Neuron (in vitro differentiated cells): ENCODE results near the gene CFAP92.

Source experiments
- H2AFZ ChIP-seq: one replicate; pipeline ENCODE4 v1.6.1; 2013; ENCODE audit warnings: low read depth, mild to moderate bottlenecking, inconsistent platforms, low read length, moderate library complexity
- H3K27me3 ChIP-seq: one replicate; pipeline ENCODE4 v1.6.1; 2013; ENCODE audit warnings: low read length; ENCODE audit not compliant: insufficient read depth
- H3K36me3 ChIP-seq: one replicate; pipeline ENCODE4 v1.6.1; 2013; ENCODE audit warnings: low read length; ENCODE audit not compliant: insufficient read depth
- H3K4me1 ChIP-seq: one replicate; pipeline ENCODE4 v1.6.1; 2013; ENCODE audit warnings: low read length; ENCODE audit not compliant: insufficient read depth
- H3K4me3 ChIP-seq: 2 replicates; pipeline ENCODE4 v1.5.1; 2013; ENCODE audit warnings: mild to moderate bottlenecking, low read length, moderate library complexity
- H3K9me3 ChIP-seq: one replicate; pipeline ENCODE4 v1.6.1; 2013; ENCODE audit warnings: low read length

Gene CFAP92

GRCh38 chr3:128975276-128975675 lies 18.6 kb downstream of the CFAP92 start:
- no peaks in the 10 kb centered on the region for H3K27me3 ChIP-seq
- no peaks in the 10 kb centered on the region for H3K9me3 ChIP-seq
- no peak overlapping the region for H2AFZ ChIP-seq
- no peaks in the 10 kb centered on the region for H3K4me1 ChIP-seq
- peaks cover 19% of the 10 kb centered on the region for H3K36me3 ChIP-seq
- H3K4me3 ChIP-seq, result no peak overlapping the region

GRCh38 chr3:128973988-128974564 lies 19.8 kb downstream of the CFAP92 start:
- Histone ChIP-seq H3K4me3 (no peak overlapping the region), H3K9me3 (no peaks in the 10 kb centered on the region), H3K4me1 (no peaks in the 10 kb centered on the region), H2AFZ (no peak overlapping the region), H3K27me3 (no peaks in the 10 kb centered on the region), H3K36me3 (peaks cover 19% of the 10 kb centered on the region)

- peaks cover 21% of the 10 kb centered on the region for H3K36me3 ChIP-seq
Measured at GRCh38 chr3:128971421-128972100, 22.3 kb downstream of the CFAP92 start.

GRCh38 chr3:128970740-128971047 lies 23.2 kb downstream of the CFAP92 start:
- peaks cover 20% of the 10 kb centered on the region for H3K36me3 ChIP-seq
- H3K9me3 ChIP-seq, result no peaks in the 10 kb centered on the region
- no peak overlapping the region for H2AFZ ChIP-seq
- no peak overlapping the region for H3K4me3 ChIP-seq
- no peaks in the 10 kb centered on the region for H3K27me3 ChIP-seq
- no peaks in the 10 kb centered on the region for H3K4me1 ChIP-seq

More at GRCh38 chr3:128971421-128972100, 22.3 kb downstream of the CFAP92 start:
- Histone ChIP-seq H3K4me3 (no peak overlapping the region), H3K4me1 (no peaks in the 10 kb centered on the region), H3K27me3 (no peaks in the 10 kb centered on the region), H3K9me3 (no peaks in the 10 kb centered on the region), H2AFZ (no peak overlapping the region)

GRCh38 chr3:128969993-128970739 lies 23.7 kb downstream of the CFAP92 start:
- Histone ChIP-seq H3K27me3 (no peaks in the 10 kb centered on the region), H3K4me3 (no peak overlapping the region), H2AFZ (no peak overlapping the region), H3K9me3 (no peaks in the 10 kb centered on the region), H3K36me3 (peaks cover 17% of the 10 kb centered on the region), H3K4me1 (no peaks in the 10 kb centered on the region)

GRCh38 chr3:128967748-128968355 lies 26.0 kb downstream of the CFAP92 start:
- Histone ChIP-seq H2AFZ (no peak overlapping the region), H3K36me3 (peaks cover 11% of the 10 kb centered on the region), H3K4me3 (no peak overlapping the region), H3K27me3 (no peaks in the 10 kb centered on the region), H3K4me1 (no peaks in the 10 kb centered on the region), H3K9me3 (no peaks in the 10 kb centered on the region)

- no peaks in the 10 kb centered on the region for H3K9me3 ChIP-seq
- H3K4me3 ChIP-seq, result no peak overlapping the region
- H3K36me3 ChIP-seq, result peaks cover 6% of the 10 kb centered on the region
- H2AFZ ChIP-seq, result no peak overlapping the region
- no peaks in the 10 kb centered on the region for H3K27me3 ChIP-seq
- H3K4me1 ChIP-seq, result no peaks in the 10 kb centered on the region
Measured at GRCh38 chr3:128965818-128966217, 28.1 kb downstream of the CFAP92 start.

- H3K36me3 ChIP-seq, result peaks cover 4% of the 10 kb centered on the region
- no peaks in the 10 kb centered on the region for H3K9me3 ChIP-seq
- no peak overlapping the region for H2AFZ ChIP-seq
- no peaks in the 10 kb centered on the region for H3K27me3 ChIP-seq
- H3K4me3 ChIP-seq, result no peak overlapping the region
- H3K4me1 ChIP-seq, result no peaks in the 10 kb centered on the region
Measured at GRCh38 chr3:128965280-128965679, 28.6 kb downstream of the CFAP92 start.

- H3K4me3 ChIP-seq, result no peak overlapping the region
- no peaks in the 10 kb centered on the region for H3K4me1 ChIP-seq
Measured at GRCh38 chr3:128956440-128956839, 37.4 kb downstream of the CFAP92 start.

GRCh38 chr3:128950223-128950938 lies 43.5 kb downstream of the CFAP92 start:
- no peaks in the 10 kb centered on the region for H3K27me3 ChIP-seq
- H2AFZ ChIP-seq, result no peak overlapping the region
- H3K36me3 ChIP-seq, result no peaks in the 10 kb centered on the region
- H3K4me3 ChIP-seq, result no peak overlapping the region
- H3K4me1 ChIP-seq, result no peaks in the 10 kb centered on the region
- H3K9me3 ChIP-seq, result no peaks in the 10 kb centered on the region

More at GRCh38 chr3:128956440-128956839, 37.4 kb downstream of the CFAP92 start:
- Histone ChIP-seq H2AFZ (no peak overlapping the region), H3K36me3 (no peaks in the 10 kb centered on the region), H3K9me3 (peaks cover 8% of the 10 kb centered on the region), H3K27me3 (no peaks in the 10 kb centered on the region)

GRCh38 chr3:128949158-128949557 lies 44.7 kb downstream of the CFAP92 start:
- Histone ChIP-seq H3K4me3 (no peak overlapping the region), H3K27me3 (no peaks in the 10 kb centered on the region), H3K4me1 (no peaks in the 10 kb centered on the region), H3K36me3 (peaks cover 8% of the 10 kb centered on the region), H2AFZ (no peak overlapping the region), H3K9me3 (no peaks in the 10 kb centered on the region)

- Histone ChIP-seq H3K9me3 (no peaks in the 10 kb centered on the region), H3K4me1 (no peaks in the 10 kb centered on the region), H3K27me3 (no peaks in the 10 kb centered on the region), H3K36me3 (peaks cover 8% of the 10 kb centered on the region), H3K4me3 (no peak overlapping the region), H2AFZ (no peak overlapping the region)
Measured at GRCh38 chr3:128946411-128946810, 47.5 kb downstream of the CFAP92 start.

- Histone ChIP-seq H3K36me3 (peaks cover 8% of the 10 kb centered on the region), H3K9me3 (no peaks in the 10 kb centered on the region), H3K4me1 (no peaks in the 10 kb centered on the region), H2AFZ (no peak overlapping the region), H3K4me3 (no peak overlapping the region), H3K27me3 (no peaks in the 10 kb centered on the region)
Measured at GRCh38 chr3:128945878-128946175, 48.0 kb downstream of the CFAP92 start.
